ENCODE data around the gene RHBDF1.

DNA sequence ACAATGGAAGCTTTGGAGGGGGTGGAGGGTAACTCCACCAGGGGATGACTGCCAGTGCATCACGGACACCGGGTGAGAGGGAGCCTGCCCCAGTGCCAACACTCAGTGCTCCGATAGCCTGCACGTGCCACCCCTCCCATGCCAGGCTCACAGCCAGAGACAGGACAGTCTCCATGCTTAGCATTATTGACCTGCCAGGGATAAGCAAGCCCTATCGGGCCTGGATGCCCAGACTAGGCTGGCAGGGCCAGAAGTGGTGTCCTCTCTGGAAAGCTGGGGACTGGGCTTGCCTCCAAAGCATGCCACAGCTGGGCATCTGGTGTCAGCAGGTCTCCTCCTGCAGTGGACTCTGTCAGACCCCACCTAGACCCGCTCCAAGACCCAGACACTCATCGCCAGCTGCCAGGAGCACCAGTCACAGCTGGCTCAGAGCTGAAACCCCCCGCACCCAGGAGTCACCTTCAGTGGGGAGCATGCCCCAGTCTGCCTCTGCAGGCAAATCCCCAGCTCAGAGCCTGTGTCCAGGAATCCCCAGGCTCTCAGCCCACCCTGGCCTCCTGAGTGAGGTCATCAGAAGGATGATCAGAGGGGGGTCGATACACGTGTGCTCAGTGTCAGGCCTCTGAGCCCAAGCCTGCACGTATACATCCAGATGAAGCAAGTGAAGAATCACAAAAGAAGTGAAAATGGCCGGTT lies 1.8 kb upstream of the RHBDF1 start:
- TF ChIP-seq, protein P1, sequence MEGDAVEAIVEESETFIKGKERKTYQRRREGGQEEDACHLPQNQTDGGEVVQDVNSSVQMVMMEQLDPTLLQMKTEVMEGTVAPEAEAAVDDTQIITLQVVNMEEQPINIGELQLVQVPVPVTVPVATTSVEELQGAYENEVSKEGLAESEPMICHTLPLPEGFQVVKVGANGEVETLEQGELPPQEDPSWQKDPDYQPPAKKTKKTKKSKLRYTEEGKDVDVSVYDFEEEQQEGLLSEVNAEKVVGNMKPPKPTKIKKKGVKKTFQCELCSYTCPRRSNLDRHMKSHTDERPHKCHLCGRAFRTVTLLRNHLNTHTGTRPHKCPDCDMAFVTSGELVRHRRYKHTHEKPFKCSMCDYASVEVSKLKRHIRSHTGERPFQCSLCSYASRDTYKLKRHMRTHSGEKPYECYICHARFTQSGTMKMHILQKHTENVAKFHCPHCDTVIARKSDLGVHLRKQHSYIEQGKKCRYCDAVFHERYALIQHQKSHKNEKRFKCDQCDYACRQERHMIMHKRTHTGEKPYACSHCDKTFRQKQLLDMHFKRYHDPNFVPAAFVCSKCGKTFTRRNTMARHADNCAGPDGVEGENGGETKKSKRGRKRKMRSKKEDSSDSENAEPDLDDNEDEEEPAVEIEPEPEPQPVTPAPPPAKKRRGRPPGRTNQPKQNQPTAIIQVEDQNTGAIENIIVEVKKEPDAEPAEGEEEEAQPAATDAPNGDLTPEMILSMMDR (IDR thresholded peaks at IDR 0.05): no peak
- no peak for TF ChIP-seq POLR2A (IDR thresholded peaks at IDR 0.05)
